GM20000 (cell line): ENCODE results near the gene PCNX4.

ENCODE experiments used
- DNase-seq: peaks from one replicate; pipeline ENCODE4 v3.0.0; 2012; ENCODE audit warnings: low spot score
- CTCF ChIP-seq: IDR thresholded peaks from 2 replicates; pipeline ENCODE4 v1.5.1; 2012; ENCODE audit warnings: mild to moderate bottlenecking, control low read depth; ENCODE audit errors: extremely low read depth, missing control alignments

Gene PCNX4

GRCh38 chr14:60079723-60080122 lies 12.0 kb upstream of the PCNX4 start:
- DNase-seq = no peak

GRCh38 chr14:60085085-60085484 lies 6.6 kb upstream of the PCNX4 start:
- no peak for TF ChIP-seq CTCF
- no peak for DNase-seq

More at GRCh38 chr14:60079723-60080122, 12.0 kb upstream of the PCNX4 start:
- no peak for TF ChIP-seq CTCF

DNA sequence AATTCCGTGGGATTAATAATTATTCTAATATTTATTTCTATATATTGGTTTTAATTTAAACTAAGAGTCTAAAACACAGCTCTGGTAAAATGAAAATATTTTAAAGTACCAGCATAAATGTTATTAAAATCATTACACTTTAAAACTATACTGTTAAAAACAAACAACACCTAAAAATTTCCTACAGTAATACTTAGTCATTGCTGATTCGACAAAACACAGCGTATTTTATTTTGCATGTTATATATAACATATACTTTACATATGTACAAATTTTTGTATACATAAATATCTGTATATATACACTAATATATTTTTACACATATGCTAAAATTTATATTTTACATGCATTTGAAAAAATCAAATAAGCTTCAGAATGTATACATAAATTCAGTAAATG lies 6.0 kb upstream of the PCNX4 start:
- TF ChIP-seq CTCF = no peak
- DNase-seq = no peak

GRCh38 chr14:60087668-60088067 lies 4.1 kb upstream of the PCNX4 start:
- no peak for TF ChIP-seq CTCF
- no peak for DNase-seq

- no peak for DNase-seq
- no peak for TF ChIP-seq CTCF
Measured at GRCh38 chr14:60089221-60089620, 2.5 kb upstream of the PCNX4 start.

GRCh38 chr14:60090864-60091519 lies 731 bp upstream of the PCNX4 start:
- DNase-seq = peak; percentile 21
- TF ChIP-seq CTCF = no peak

- DNase-seq = peak; percentile 17
- no peak for TF ChIP-seq CTCF
Measured at GRCh38 chr14:60092526-60092920, 800 bp downstream of the PCNX4 start.
